Measurements from ENCODE around the gene HMGN1.

The HMGN1 gene

GRCh38 chr21:39348040-39348354 is 891 bp downstream of the HMGN1 start:
- Histone ChIP-seq H3K9me3 (ENCODE audit: low read length) (no peaks in the 10 kb centered on the region), H3K27ac (ENCODE audit: low read depth, low read length, poor library complexity, severe bottlenecking) (peak overlapping the region; percentile 82), H3K27me3 (ENCODE audit: insufficient read depth, low read length) (no peaks in the 10 kb centered on the region), H3K4me3 (ENCODE audit: low read depth, low read length, poor library complexity, severe bottlenecking) (peak overlapping the region; percentile 98), H3K9me2 (ENCODE audit: low read depth, low read length) (no peaks in the 10 kb centered on the region), H2AFZ (ENCODE audit: low read length) (no peak overlapping the region), H3K4me2 (ENCODE audit: low read length) (peak overlapping the region; percentile 97), H3F3A (ENCODE audit: insufficient read depth, low read length) (no peaks in the 10 kb centered on the region), H3K36me3 (ENCODE audit: insufficient read depth, low read length) (peaks cover 52% of the 10 kb centered on the region), H4K20me1 (ENCODE audit: insufficient read depth, low read length) (peaks cover 7% of the 10 kb centered on the region; the same call in 1 of the 2 replicates), H3K9ac (ENCODE audit: low read length) (peak overlapping the region; percentile 97), H3K4me1 (ENCODE audit: insufficient read depth, low read length, severe bottlenecking) (peaks cover 45% of the 10 kb centered on the region), H3K79me2 (ENCODE audit: insufficient read depth, low read length) (peaks cover 29% of the 10 kb centered on the region)
- TF ChIP-seq EZH2 (IDR thresholded peaks at IDR 0.05; ENCODE audit: borderline replicate concordance, low read length): no peak
- no peak for TF ChIP-seq CTCF (IDR thresholded peaks at IDR 0.05; ENCODE audit: low read length)

- Histone ChIP-seq H3K27me3 (ENCODE audit: insufficient read depth, low read length) (no peaks in the 10 kb centered on the region), H3K4me3 (ENCODE audit: low read depth, low read length, poor library complexity, severe bottlenecking) (peak overlapping the region; percentile 98), H3K36me3 (ENCODE audit: insufficient read depth, low read length) (peaks cover 55% of the 10 kb centered on the region), H3K79me2 (ENCODE audit: insufficient read depth, low read length) (peaks cover 29% of the 10 kb centered on the region), H3K4me2 (ENCODE audit: low read length) (peak overlapping the region; percentile 97), H3K27ac (ENCODE audit: low read depth, low read length, poor library complexity, severe bottlenecking) (peak overlapping the region; percentile 82), H3K9me2 (ENCODE audit: low read depth, low read length) (no peaks in the 10 kb centered on the region), H3K4me1 (ENCODE audit: insufficient read depth, low read length, severe bottlenecking) (peaks cover 45% of the 10 kb centered on the region), H3K9me3 (ENCODE audit: low read length) (no peaks in the 10 kb centered on the region), H2AFZ (ENCODE audit: low read length) (no peak overlapping the region), H3K9ac (ENCODE audit: low read length) (peak overlapping the region; percentile 97), H3F3A (ENCODE audit: insufficient read depth, low read length) (no peaks in the 10 kb centered on the region), H4K20me1 (ENCODE audit: insufficient read depth, low read length) (peaks cover 7% of the 10 kb centered on the region; the same call in 1 of the 2 replicates)
- TF ChIP-seq CTCF (IDR thresholded peaks at IDR 0.05; ENCODE audit: low read length): no peak
- TF ChIP-seq EZH2 (IDR thresholded peaks at IDR 0.05; ENCODE audit: borderline replicate concordance, low read length): no peak
These were observed 1.4 kb downstream of the HMGN1 start for GRCh38 chr21:39347537-39347936.

- Histone ChIP-seq H3K4me1 (ENCODE audit: insufficient read depth, low read length, severe bottlenecking) (peaks cover 45% of the 10 kb centered on the region), H3K27ac (ENCODE audit: low read depth, low read length, poor library complexity, severe bottlenecking) (no peak overlapping the region), H3K79me2 (ENCODE audit: insufficient read depth, low read length) (peaks cover 29% of the 10 kb centered on the region), H3K9me2 (ENCODE audit: low read depth, low read length) (no peaks in the 10 kb centered on the region), H3K9ac (ENCODE audit: low read length) (peak overlapping the region; percentile 97), H3K4me2 (ENCODE audit: low read length) (peak overlapping the region; percentile 97), H3F3A (ENCODE audit: insufficient read depth, low read length) (no peaks in the 10 kb centered on the region), H3K27me3 (ENCODE audit: insufficient read depth, low read length) (no peaks in the 10 kb centered on the region), H3K36me3 (ENCODE audit: insufficient read depth, low read length) (peaks cover 60% of the 10 kb centered on the region), H3K4me3 (ENCODE audit: low read depth, low read length, poor library complexity, severe bottlenecking) (peak overlapping the region; percentile 98), H2AFZ (ENCODE audit: low read length) (no peak overlapping the region), H4K20me1 (ENCODE audit: insufficient read depth, low read length) (peaks cover 7% of the 10 kb centered on the region; the same call in 1 of the 2 replicates), H3K9me3 (ENCODE audit: low read length) (no peaks in the 10 kb centered on the region)
- TF ChIP-seq EZH2 (IDR thresholded peaks at IDR 0.05; ENCODE audit: borderline replicate concordance, low read length) (no peak), CTCF (IDR thresholded peaks at IDR 0.05; ENCODE audit: low read length) (no peak)
These were observed 2.1 kb downstream of the HMGN1 start for GRCh38 chr21:39346671-39347331.
